ENCODE results near the gene ZNF32.
A peak's percentile ranks its signal among the peaks of the same experiment; 100 is the strongest.
"Not testable (repeated sequence)": the region's sequence is repeated elsewhere in the genome, so short reads cannot be mapped to it uniquely, and the experiment has no call there.

The ZNF32 gene

GRCh38 chr10:43607199-43607573 lies 41.5 kb downstream of the ZNF32 start:
- TF ChIP-seq, protein P1, sequence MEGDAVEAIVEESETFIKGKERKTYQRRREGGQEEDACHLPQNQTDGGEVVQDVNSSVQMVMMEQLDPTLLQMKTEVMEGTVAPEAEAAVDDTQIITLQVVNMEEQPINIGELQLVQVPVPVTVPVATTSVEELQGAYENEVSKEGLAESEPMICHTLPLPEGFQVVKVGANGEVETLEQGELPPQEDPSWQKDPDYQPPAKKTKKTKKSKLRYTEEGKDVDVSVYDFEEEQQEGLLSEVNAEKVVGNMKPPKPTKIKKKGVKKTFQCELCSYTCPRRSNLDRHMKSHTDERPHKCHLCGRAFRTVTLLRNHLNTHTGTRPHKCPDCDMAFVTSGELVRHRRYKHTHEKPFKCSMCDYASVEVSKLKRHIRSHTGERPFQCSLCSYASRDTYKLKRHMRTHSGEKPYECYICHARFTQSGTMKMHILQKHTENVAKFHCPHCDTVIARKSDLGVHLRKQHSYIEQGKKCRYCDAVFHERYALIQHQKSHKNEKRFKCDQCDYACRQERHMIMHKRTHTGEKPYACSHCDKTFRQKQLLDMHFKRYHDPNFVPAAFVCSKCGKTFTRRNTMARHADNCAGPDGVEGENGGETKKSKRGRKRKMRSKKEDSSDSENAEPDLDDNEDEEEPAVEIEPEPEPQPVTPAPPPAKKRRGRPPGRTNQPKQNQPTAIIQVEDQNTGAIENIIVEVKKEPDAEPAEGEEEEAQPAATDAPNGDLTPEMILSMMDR (IDR thresholded peaks at IDR 0.05; ENCODE audit: insufficient read depth, low read length), result no peak
- TF ChIP-seq, protein P2, sequence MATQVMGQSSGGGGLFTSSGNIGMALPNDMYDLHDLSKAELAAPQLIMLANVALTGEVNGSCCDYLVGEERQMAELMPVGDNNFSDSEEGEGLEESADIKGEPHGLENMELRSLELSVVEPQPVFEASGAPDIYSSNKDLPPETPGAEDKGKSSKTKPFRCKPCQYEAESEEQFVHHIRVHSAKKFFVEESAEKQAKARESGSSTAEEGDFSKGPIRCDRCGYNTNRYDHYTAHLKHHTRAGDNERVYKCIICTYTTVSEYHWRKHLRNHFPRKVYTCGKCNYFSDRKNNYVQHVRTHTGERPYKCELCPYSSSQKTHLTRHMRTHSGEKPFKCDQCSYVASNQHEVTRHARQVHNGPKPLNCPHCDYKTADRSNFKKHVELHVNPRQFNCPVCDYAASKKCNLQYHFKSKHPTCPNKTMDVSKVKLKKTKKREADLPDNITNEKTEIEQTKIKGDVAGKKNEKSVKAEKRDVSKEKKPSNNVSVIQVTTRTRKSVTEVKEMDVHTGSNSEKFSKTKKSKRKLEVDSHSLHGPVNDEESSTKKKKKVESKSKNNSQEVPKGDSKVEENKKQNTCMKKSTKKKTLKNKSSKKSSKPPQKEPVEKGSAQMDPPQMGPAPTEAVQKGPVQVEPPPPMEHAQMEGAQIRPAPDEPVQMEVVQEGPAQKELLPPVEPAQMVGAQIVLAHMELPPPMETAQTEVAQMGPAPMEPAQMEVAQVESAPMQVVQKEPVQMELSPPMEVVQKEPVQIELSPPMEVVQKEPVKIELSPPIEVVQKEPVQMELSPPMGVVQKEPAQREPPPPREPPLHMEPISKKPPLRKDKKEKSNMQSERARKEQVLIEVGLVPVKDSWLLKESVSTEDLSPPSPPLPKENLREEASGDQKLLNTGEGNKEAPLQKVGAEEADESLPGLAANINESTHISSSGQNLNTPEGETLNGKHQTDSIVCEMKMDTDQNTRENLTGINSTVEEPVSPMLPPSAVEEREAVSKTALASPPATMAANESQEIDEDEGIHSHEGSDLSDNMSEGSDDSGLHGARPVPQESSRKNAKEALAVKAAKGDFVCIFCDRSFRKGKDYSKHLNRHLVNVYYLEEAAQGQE (IDR thresholded peaks at IDR 0.05; ENCODE audit: insufficient replicate concordance, low read depth), result no peak
- TF ChIP-seq GABPA (IDR thresholded peaks at IDR 0.05; ENCODE audit: low read depth) (no peak), SPI1 (IDR thresholded peaks at IDR 0.05; ENCODE audit: borderline replicate concordance, low read depth) (no peak), POLR2AphosphoS5 (IDR thresholded peaks at IDR 0.05; ENCODE audit: low read depth) (no peak)
- Histone ChIP-seq H3K27me3 (ENCODE audit: insufficient read depth, poor library complexity, severe bottlenecking) (no peaks in the 10 kb centered on the region), H3K4me3 (replicated peaks; ENCODE audit: insufficient read depth, low read length) (no peak overlapping the region), H3K27ac (replicated peaks) (no peak overlapping the region)
- no peak for DNase-seq (ENCODE audit: low read depth in 1 of 2, low spot score in 1 of 2)

DNA sequence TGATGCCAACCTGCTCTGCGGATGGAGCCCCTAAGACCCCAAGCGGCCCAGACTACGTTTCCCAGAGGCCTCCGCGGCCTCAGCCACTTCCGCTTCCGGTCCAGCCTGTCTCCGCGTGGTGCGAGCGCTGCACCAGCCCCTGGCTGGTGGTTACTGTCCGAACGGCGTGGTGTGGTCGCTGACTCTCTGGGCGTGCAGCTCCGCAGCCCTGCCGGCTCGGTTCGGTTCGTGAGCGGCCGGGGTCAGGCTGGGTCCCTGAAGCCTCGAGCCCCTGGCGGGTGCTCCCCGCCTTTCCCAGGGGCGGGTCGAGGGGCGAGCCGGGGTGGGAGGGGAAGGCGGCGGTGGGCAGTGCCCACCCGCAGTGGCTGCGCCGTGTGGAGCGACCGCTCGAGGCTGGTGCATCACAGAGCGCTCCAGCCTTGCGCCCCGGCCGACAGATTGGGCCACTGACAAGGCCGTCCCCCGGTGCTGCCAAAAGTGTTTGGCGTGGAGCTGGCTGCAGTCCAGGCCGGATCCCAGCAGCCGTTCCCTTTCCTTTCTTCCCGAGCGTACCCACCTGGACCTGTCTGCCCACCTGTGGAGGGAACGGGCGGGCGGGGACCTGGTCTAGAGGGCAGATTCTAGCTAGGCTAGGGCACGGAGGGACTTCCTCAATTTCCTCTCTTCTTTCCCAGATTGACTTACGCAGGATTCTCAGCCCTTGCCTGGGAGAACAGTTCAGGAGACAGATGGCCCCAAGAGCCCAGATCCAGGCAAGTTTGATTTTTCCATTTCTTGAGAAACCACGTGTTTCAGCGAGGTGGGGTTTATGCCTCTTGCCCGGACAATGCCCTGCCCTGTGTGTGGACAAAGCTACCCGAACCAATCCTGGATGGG lies 42.1 kb downstream of the ZNF32 start, which contains the start of gene ZNF485:
TSS of gene ZNF485 (plus strand) at position 116 of the 876 bp plus-strand sequence. CDS start at position 729, 613 bp downstream.
- H3K27me3 ChIP-seq (ENCODE audit: insufficient read depth, poor library complexity, severe bottlenecking), result no peaks in the 10 kb centered on the region
- DNase-seq (ENCODE audit: low read depth in 1 of 2, low spot score in 1 of 2), result peak; percentile 41 to 56
- TF ChIP-seq POLR2AphosphoS5 (IDR thresholded peaks at IDR 0.05; ENCODE audit: low read depth), result peak; percentile 73; the same call in 1 of the 2 replicates
- peak; percentile 96 for TF ChIP-seq GABPA (IDR thresholded peaks at IDR 0.05; ENCODE audit: low read depth)
- peak; percentile 80 for TF ChIP-seq SPI1 (IDR thresholded peaks at IDR 0.05; ENCODE audit: borderline replicate concordance, low read depth)
- TF ChIP-seq, protein P1 (IDR thresholded peaks at IDR 0.05; ENCODE audit: insufficient read depth, low read length), result no peak
- TF ChIP-seq, protein P2 (IDR thresholded peaks at IDR 0.05; ENCODE audit: insufficient replicate concordance, low read depth), result peak; percentile 24
- peak within 1 kb of the TSS; percentile 70 for H3K27ac ChIP-seq (replicated peaks)
- peak within 1 kb of the TSS; percentile 64 for H3K4me3 ChIP-seq (replicated peaks; ENCODE audit: insufficient read depth, low read length)

DNA sequence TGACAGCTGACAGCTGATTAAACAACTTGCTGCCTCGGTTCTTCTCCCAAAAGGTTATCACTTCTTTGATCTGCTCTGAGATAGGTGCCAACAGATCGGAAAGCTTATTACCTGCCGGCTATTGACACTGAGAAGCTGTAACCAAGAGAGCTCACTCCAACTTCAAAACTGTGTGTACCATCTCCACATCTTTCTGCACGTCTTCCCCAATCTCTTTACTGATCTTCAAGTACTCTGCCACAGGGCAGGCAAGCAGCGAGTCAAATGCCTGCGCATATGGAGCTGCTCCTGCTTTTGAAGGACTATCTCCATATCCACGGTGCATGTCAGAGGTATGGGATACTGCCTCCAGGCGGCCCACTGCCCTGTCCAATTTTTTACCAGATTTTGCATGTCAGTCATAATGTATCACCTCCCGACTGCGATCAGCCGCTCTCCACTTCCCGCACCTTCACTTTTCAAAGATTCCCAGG lies 42.8 kb downstream of the ZNF32 start:
- H3K4me3 ChIP-seq (replicated peaks; ENCODE audit: insufficient read depth, low read length), result no peak overlapping the region
- TF ChIP-seq, protein P2 (IDR thresholded peaks at IDR 0.05; ENCODE audit: insufficient replicate concordance, low read depth), result no peak
- TF ChIP-seq, protein P1 (IDR thresholded peaks at IDR 0.05; ENCODE audit: insufficient read depth, low read length), result no peak
- TF ChIP-seq POLR2AphosphoS5 (IDR thresholded peaks at IDR 0.05; ENCODE audit: low read depth), result no peak
- no peak for TF ChIP-seq SPI1 (IDR thresholded peaks at IDR 0.05; ENCODE audit: borderline replicate concordance, low read depth)
- no peak for TF ChIP-seq GABPA (IDR thresholded peaks at IDR 0.05; ENCODE audit: low read depth)
- H3K27me3 ChIP-seq (ENCODE audit: insufficient read depth, poor library complexity, severe bottlenecking), result no peaks in the 10 kb centered on the region
- no peak for DNase-seq (ENCODE audit: low read depth in 1 of 2, low spot score in 1 of 2)
- no peak overlapping the region; the same call in 1 of the 2 replicates for H3K27ac ChIP-seq (replicated peaks)

GRCh38 chr10:43601576-43601975 lies 47.1 kb downstream of the ZNF32 start:
- not testable (repeated sequence) for H3K27me3 ChIP-seq (ENCODE audit: insufficient read depth, poor library complexity, severe bottlenecking); H3K27ac ChIP-seq (replicated peaks); H3K4me3 ChIP-seq (replicated peaks; ENCODE audit: insufficient read depth, low read length); DNase-seq (ENCODE audit: low read depth in 1 of 2, low spot score in 1 of 2)
